ENCODE data around the gene SPATA13.
A peak's percentile ranks its signal among the peaks of the same experiment; 100 is the strongest.

The SPATA13 gene

GRCh38 chr13:24284889-24285565 lies 124.5 kb downstream of the SPATA13 start:
- Mint-ChIP-seq H3K4me3 (no peak overlapping the region), H3K9me3 (no peaks in the 10 kb centered on the region), H3K4me1 (peaks cover 19% of the 10 kb centered on the region), H3K27me3 (ENCODE audit: low read depth, poor library complexity) (no peaks in the 10 kb centered on the region), H3K27ac (no peak overlapping the region), H3K36me3 (ENCODE audit: low read depth) (no peaks in the 10 kb centered on the region)
- TF ChIP-seq CTCF (IDR thresholded peaks at IDR 0.05): no peak
- DNase-seq: no peak

GRCh38 chr13:24286624-24287023 lies 126.1 kb downstream of the SPATA13 start:
- no peak for TF ChIP-seq CTCF (IDR thresholded peaks at IDR 0.05)
- H3K36me3 Mint-ChIP-seq (ENCODE audit: low read depth): no peaks in the 10 kb centered on the region
- no peak overlapping the region for H3K27ac Mint-ChIP-seq
- peaks cover 9% of the 10 kb centered on the region for H3K4me1 Mint-ChIP-seq
- peaks cover 5% of the 10 kb centered on the region for H3K27me3 Mint-ChIP-seq (ENCODE audit: low read depth, poor library complexity)
- no peak overlapping the region for H3K4me3 Mint-ChIP-seq
- no peak for DNase-seq
- no peaks in the 10 kb centered on the region for H3K9me3 Mint-ChIP-seq

GRCh38 chr13:24287748-24288287 lies 127.3 kb downstream of the SPATA13 start:
- Mint-ChIP-seq H3K36me3 (ENCODE audit: low read depth) (peaks cover 6% of the 10 kb centered on the region), H3K9me3 (no peaks in the 10 kb centered on the region), H3K4me1 (peaks cover 5% of the 10 kb centered on the region), H3K27ac (peak overlapping the region; percentile 41), H3K27me3 (ENCODE audit: low read depth, poor library complexity) (peaks cover 5% of the 10 kb centered on the region), H3K4me3 (no peak overlapping the region)
- no peak for DNase-seq
- no peak for TF ChIP-seq CTCF (IDR thresholded peaks at IDR 0.05)

GRCh38 chr13:24288870-24289269 lies 128.3 kb downstream of the SPATA13 start:
- H3K36me3 Mint-ChIP-seq (ENCODE audit: low read depth): peaks cover 6% of the 10 kb centered on the region
- H3K27me3 Mint-ChIP-seq (ENCODE audit: low read depth, poor library complexity): peaks cover 5% of the 10 kb centered on the region
- DNase-seq: no peak
- TF ChIP-seq CTCF (IDR thresholded peaks at IDR 0.05): no peak
- no peaks in the 10 kb centered on the region for H3K9me3 Mint-ChIP-seq
- H3K4me3 Mint-ChIP-seq: no peak overlapping the region
- no peak overlapping the region for H3K27ac Mint-ChIP-seq
- peaks cover 5% of the 10 kb centered on the region for H3K4me1 Mint-ChIP-seq

- H3K4me1 Mint-ChIP-seq: peaks cover 5% of the 10 kb centered on the region
- H3K27me3 Mint-ChIP-seq (ENCODE audit: low read depth, poor library complexity): peaks cover 5% of the 10 kb centered on the region
- no peaks in the 10 kb centered on the region for H3K9me3 Mint-ChIP-seq
- no peak for DNase-seq
- H3K27ac Mint-ChIP-seq: no peak overlapping the region
- TF ChIP-seq CTCF (IDR thresholded peaks at IDR 0.05): no peak
- H3K4me3 Mint-ChIP-seq: no peak overlapping the region
- H3K36me3 Mint-ChIP-seq (ENCODE audit: low read depth): peaks cover 6% of the 10 kb centered on the region
These were observed 129.9 kb downstream of the SPATA13 start for GRCh38 chr13:24290280-24290932.

All from nephron progenitor cell (in vitro differentiated cells).